Measurements from ENCODE around the gene PROSER2.

DNA sequence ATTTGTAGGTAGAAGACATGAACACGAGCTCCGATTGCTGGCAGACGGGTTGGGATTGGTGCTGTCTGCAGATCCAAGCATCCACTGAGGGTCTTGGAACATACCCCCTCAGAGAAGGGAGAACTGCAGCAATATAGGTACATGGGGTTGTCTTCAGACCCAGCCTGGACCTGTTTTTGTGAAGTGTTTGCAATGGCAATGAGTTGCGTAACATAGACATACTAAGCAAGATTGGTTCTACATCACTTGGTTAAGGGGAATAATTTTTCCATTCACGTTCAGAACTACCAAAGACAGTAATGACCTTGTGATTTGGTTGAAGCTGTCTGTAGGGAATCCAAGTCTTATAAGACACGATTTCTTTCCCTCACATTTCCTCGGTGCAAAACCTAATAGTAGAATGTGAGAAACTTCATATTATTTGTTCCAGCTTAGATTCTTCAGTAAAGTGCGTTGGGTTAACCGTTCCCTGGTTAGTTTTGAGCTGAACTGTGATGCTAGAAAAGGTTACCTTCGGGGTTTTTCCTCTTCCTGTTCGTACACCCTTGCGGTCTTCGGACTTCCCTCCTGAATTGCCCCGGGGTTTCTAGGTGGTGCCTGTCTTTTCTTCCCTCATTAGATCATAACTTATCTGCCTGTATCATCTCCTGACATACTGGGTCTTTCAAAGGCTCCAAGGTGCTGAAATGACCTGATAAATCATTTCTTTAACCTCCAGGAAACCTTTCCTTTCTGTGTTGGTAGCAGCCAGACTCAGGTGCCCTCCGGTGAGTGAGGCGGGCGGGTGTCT is 14.4 kb downstream of the PROSER2 start:
- no peak for TF ChIP-seq POLR2A (IDR thresholded peaks at IDR 0.05; ENCODE audit: low read length)
- TF ChIP-seq, protein P1, sequence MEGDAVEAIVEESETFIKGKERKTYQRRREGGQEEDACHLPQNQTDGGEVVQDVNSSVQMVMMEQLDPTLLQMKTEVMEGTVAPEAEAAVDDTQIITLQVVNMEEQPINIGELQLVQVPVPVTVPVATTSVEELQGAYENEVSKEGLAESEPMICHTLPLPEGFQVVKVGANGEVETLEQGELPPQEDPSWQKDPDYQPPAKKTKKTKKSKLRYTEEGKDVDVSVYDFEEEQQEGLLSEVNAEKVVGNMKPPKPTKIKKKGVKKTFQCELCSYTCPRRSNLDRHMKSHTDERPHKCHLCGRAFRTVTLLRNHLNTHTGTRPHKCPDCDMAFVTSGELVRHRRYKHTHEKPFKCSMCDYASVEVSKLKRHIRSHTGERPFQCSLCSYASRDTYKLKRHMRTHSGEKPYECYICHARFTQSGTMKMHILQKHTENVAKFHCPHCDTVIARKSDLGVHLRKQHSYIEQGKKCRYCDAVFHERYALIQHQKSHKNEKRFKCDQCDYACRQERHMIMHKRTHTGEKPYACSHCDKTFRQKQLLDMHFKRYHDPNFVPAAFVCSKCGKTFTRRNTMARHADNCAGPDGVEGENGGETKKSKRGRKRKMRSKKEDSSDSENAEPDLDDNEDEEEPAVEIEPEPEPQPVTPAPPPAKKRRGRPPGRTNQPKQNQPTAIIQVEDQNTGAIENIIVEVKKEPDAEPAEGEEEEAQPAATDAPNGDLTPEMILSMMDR (IDR thresholded peaks at IDR 0.05) = no peak
- TF ChIP-seq SMC3 (IDR thresholded peaks at IDR 0.05) = no peak
- TF ChIP-seq JUN (IDR thresholded peaks at IDR 0.05) = no peak
- TF ChIP-seq MAFK (IDR thresholded peaks at IDR 0.05; ENCODE audit: partially characterized antibody) = no peak
- no peak for TF ChIP-seq BHLHE40 (IDR thresholded peaks at IDR 0.05; ENCODE audit: low read depth, low read length)
- TF ChIP-seq RFX5 (IDR thresholded peaks at IDR 0.05) = no peak

Measured in A549 (cell line).